GM23338 (cell line): ENCODE results near the gene BET1. TPM values are rescaled to one million over a fixed set of nuclear protein-coding genes. Genes with fewer than 3 reads are reported as not detected.
A peak's percentile ranks its signal among the peaks of the same experiment; 100 is the strongest.

Source experiments
- ATAC-seq: fragments of 200-7000 bp; cut with Tn5 transposase; 3 replicates; pipeline ENCODE4 v1.9.1; 2020
- DNase-seq: peaks from one replicate; pipeline ENCODE4 v3.0.0-alpha.2; 2015; ENCODE audit warnings: low spot score
- H2AFZ ChIP-seq: fragments of 200-600 bp; sonication (generic); 2 replicates; pipeline ENCODE4 v1.8.0; 2016; ENCODE audit warnings: antibody characterized with exemption, mild to moderate bottlenecking, moderate library complexity
- H3F3A ChIP-seq: fragments of 200-600 bp; sonication (generic); replicated peaks from 2 replicates; pipeline ENCODE4 v1.8.0; 2017; ENCODE audit warnings: antibody characterized with exemption, mixed run types, low read depth
- H3K27ac ChIP-seq: fragments of 200-600 bp; sonication (generic); 2 replicates; pipeline ENCODE4 v1.6.1; 2016; ENCODE audit warnings: low read depth
- H3K27me3 ChIP-seq: fragments of 200-600 bp; sonication (generic); 2 replicates; pipeline ENCODE4 v1.8.0; 2016; ENCODE audit warnings: mild to moderate bottlenecking, mixed run types, moderate library complexity; ENCODE audit not compliant: insufficient read depth
- H3K36me3 ChIP-seq: fragments of 200-600 bp; sonication (generic); 2 replicates; pipeline ENCODE4 v1.8.0; 2016; ENCODE audit warnings: mild to moderate bottlenecking; ENCODE audit not compliant: insufficient read depth
- H3K4me1 ChIP-seq: fragments of 200-600 bp; sonication (generic); 2 replicates; pipeline ENCODE4 v1.8.0; 2016; ENCODE audit warnings: mild to moderate bottlenecking, moderate library complexity; ENCODE audit not compliant: insufficient read depth
- H3K4me2 ChIP-seq: fragments of 200-600 bp; sonication (generic); 2 replicates; pipeline ENCODE4 v1.7.1; 2017; ENCODE audit warnings: mixed run types
- H3K4me3 ChIP-seq: fragments of 200-600 bp; sonication (generic); 2 replicates; pipeline ENCODE4 v1.6.1; 2016; ENCODE audit warnings: mixed run types
- H3K79me2 ChIP-seq: fragments of 200-600 bp; sonication (generic); replicated peaks from 2 replicates; pipeline ENCODE4 v1.8.0; 2017; ENCODE audit warnings: mild to moderate bottlenecking; ENCODE audit not compliant: insufficient read depth
- H3K9me2 ChIP-seq: fragments of 200-600 bp; sonication (generic); 2 replicates; pipeline ENCODE4 v1.8.0; 2017; ENCODE audit not compliant: insufficient read depth
- H4K20me1 ChIP-seq: fragments of 200-600 bp; sonication (generic); replicated peaks from 2 replicates; pipeline ENCODE4 v1.8.0; 2017; ENCODE audit warnings: mild to moderate bottlenecking; ENCODE audit not compliant: insufficient read depth
- H3K27ac Mint-ChIP-seq: 2 replicates; pipeline ENCODE4 v1.8.0; 2020; ENCODE audit warnings: inconsistent platforms, mild to moderate bottlenecking, moderate library complexity, mixed read lengths
- H3K27me3 Mint-ChIP-seq: 3 replicates; pipeline ENCODE4 v1.8.0; 2022; ENCODE audit warnings: low read depth, mild to moderate bottlenecking, moderate library complexity, mixed read lengths, inconsistent platforms; ENCODE audit not compliant: insufficient read depth, poor library complexity
- H3K36me3 Mint-ChIP-seq: 3 replicates; pipeline ENCODE4 v1.8.0; 2021; ENCODE audit warnings: low read depth, mild to moderate bottlenecking, inconsistent platforms, moderate library complexity, mixed read lengths
- H3K4me1 Mint-ChIP-seq: 3 replicates; pipeline ENCODE4 v1.8.0; 2020; ENCODE audit warnings: mild to moderate bottlenecking, inconsistent platforms, mixed read lengths
- H3K4me3 Mint-ChIP-seq: 3 replicates; pipeline ENCODE4 v1.8.0; 2021; ENCODE audit warnings: moderate library complexity, mild to moderate bottlenecking, inconsistent platforms, mixed read lengths
- H3K9me3 Mint-ChIP-seq: 3 replicates; pipeline ENCODE4 v1.8.0; 2020; ENCODE audit warnings: moderate library complexity, mild to moderate bottlenecking, inconsistent platforms, mixed read lengths
- CTCF ChIP-seq, 2 experiments: fragments of 200-600 bp in 1 of 2; sonication (generic) in 1 of 2; conservative IDR thresholded peaks; 2 replicates each; pipeline versions ENCODE4 v1.5.1 to v1.6.1; 2016 to 2017; ENCODE audit warnings: antibody characterized with exemption in 2 of 2, low read depth in 2 of 2, mild to moderate bottlenecking in 2 of 2, moderate library complexity in 1 of 2
- ETS1 ChIP-seq: IDR thresholded peaks from 2 replicates; pipeline ENCODE4 v1.6.1; 2016; ENCODE audit warnings: antibody characterized with exemption
- EZH2 ChIP-seq: fragments of 200-600 bp; sonication (generic); IDR thresholded peaks from one replicate; pipeline ENCODE4 v1.8.0; 2017; ENCODE audit warnings: antibody characterized with exemption, mild to moderate bottlenecking, low read depth; ENCODE audit not compliant: unreplicated experiment
- JUNB ChIP-seq: IDR thresholded peaks from one replicate; pipeline ENCODE4 v1.6.1; 2016; ENCODE audit warnings: antibody characterized with exemption; ENCODE audit not compliant: unreplicated experiment
- NANOG ChIP-seq: IDR thresholded peaks from 2 replicates; pipeline ENCODE4 v1.6.1; 2016; ENCODE audit warnings: antibody characterized with exemption, borderline replicate concordance
- REST ChIP-seq: IDR thresholded peaks from one replicate; pipeline ENCODE4 v1.6.1; 2018; ENCODE audit warnings: antibody characterized with exemption; ENCODE audit not compliant: unreplicated experiment
- ZNF114 ChIP-seq: fragments of 250-450 bp; sonication (Bioruptor Pico); IDR thresholded peaks from 2 replicates; pipeline ENCODE4 v1.5.0; 2020; ENCODE audit warnings: mild to moderate bottlenecking, moderate library complexity
- polyA plus RNA-seq: library from polyadenylated mRNA; unstranded; fragments of >200 nt; fragmentation: Nextera tagmentation; extraction: Ambion mirVana; gene quantifications from 2 replicates; pipeline ENCODE4 v1.2.1, GENCODE V29; 2016
- total RNA-seq: library from RNA; depleted of rRNA; stranded (reverse); fragments of >200 nt; shearing (Covaris generic); gene quantifications from 2 replicates; pipeline ENCODE4 v1.2.3, GENCODE V29; 2014
- TF ChIP-seq, protein P1 (sequence below): fragments of 250-450 bp; sonication (Bioruptor Pico); IDR thresholded peaks from 2 replicates; pipeline ENCODE4 v1.5.0; 2020; ENCODE audit warnings: mild to moderate bottlenecking, moderate library complexity

The BET1 gene
- total and polyA plus RNA-seq, 2 experiments from 2014 or later, result 42.2 to 69.2 TPM

DNA sequence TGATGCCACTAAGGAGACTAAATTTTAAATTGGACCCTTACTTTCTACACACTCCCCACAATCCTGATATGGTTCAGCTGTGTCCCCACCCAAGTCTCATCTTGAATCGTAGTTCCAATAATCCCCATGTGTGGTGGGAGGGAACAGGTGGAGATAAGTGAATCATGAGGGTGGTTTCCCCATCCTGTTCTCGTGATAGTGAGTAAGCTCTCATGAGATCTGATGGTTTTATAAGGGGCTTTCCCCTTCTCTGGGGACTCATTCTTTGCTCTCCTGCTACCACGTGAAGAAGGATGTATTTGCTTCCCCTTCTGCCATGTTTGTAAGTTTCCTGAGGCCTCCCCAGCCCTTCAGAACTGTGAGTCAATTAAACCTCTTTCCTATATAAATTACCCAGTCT, 18.4 kb upstream of the BET1 start:
- ATAC-seq, result no peak

More for the DNA sequence above, 18.4 kb upstream of the BET1 start:
- Histone ChIP-seq H3K27me3 (no peaks in the 10 kb centered on the region), H3K36me3 (no peaks in the 10 kb centered on the region), H3K79me2 (no peaks in the 10 kb centered on the region), H3K4me3 (no peak overlapping the region), H3K4me1 (no peaks in the 10 kb centered on the region), H3K4me2 (no peak overlapping the region), H3K9me2 (no peaks in the 10 kb centered on the region), H3F3A (no peaks in the 10 kb centered on the region), H3K27ac (no peak overlapping the region), H2AFZ (peak overlapping the region; percentile 40; the same call in 1 of the 2 replicates), H4K20me1 (no peaks in the 10 kb centered on the region)
- Mint-ChIP-seq H3K36me3 (no peaks in the 10 kb centered on the region), H3K9me3 (no peaks in the 10 kb centered on the region; the same call in 2 of the 3 replicates), H3K4me3 (no peak overlapping the region), H3K4me1 (no peaks in the 10 kb centered on the region), H3K27ac (no peak overlapping the region), H3K27me3 (no peaks in the 10 kb centered on the region)
- no peak for DNase-seq
- TF ChIP-seq NANOG (no peak), REST (no peak), CTCF (conservative IDR thresholded peaks at IDR 0.05; ENCODE audit: low read depth in 2 of 2) (no peak), ZNF114 (CRISPR knock-in tag) (no peak), JUNB (no peak), EZH2 (no peak), ETS1 (no peak)
- TF ChIP-seq, protein P1, sequence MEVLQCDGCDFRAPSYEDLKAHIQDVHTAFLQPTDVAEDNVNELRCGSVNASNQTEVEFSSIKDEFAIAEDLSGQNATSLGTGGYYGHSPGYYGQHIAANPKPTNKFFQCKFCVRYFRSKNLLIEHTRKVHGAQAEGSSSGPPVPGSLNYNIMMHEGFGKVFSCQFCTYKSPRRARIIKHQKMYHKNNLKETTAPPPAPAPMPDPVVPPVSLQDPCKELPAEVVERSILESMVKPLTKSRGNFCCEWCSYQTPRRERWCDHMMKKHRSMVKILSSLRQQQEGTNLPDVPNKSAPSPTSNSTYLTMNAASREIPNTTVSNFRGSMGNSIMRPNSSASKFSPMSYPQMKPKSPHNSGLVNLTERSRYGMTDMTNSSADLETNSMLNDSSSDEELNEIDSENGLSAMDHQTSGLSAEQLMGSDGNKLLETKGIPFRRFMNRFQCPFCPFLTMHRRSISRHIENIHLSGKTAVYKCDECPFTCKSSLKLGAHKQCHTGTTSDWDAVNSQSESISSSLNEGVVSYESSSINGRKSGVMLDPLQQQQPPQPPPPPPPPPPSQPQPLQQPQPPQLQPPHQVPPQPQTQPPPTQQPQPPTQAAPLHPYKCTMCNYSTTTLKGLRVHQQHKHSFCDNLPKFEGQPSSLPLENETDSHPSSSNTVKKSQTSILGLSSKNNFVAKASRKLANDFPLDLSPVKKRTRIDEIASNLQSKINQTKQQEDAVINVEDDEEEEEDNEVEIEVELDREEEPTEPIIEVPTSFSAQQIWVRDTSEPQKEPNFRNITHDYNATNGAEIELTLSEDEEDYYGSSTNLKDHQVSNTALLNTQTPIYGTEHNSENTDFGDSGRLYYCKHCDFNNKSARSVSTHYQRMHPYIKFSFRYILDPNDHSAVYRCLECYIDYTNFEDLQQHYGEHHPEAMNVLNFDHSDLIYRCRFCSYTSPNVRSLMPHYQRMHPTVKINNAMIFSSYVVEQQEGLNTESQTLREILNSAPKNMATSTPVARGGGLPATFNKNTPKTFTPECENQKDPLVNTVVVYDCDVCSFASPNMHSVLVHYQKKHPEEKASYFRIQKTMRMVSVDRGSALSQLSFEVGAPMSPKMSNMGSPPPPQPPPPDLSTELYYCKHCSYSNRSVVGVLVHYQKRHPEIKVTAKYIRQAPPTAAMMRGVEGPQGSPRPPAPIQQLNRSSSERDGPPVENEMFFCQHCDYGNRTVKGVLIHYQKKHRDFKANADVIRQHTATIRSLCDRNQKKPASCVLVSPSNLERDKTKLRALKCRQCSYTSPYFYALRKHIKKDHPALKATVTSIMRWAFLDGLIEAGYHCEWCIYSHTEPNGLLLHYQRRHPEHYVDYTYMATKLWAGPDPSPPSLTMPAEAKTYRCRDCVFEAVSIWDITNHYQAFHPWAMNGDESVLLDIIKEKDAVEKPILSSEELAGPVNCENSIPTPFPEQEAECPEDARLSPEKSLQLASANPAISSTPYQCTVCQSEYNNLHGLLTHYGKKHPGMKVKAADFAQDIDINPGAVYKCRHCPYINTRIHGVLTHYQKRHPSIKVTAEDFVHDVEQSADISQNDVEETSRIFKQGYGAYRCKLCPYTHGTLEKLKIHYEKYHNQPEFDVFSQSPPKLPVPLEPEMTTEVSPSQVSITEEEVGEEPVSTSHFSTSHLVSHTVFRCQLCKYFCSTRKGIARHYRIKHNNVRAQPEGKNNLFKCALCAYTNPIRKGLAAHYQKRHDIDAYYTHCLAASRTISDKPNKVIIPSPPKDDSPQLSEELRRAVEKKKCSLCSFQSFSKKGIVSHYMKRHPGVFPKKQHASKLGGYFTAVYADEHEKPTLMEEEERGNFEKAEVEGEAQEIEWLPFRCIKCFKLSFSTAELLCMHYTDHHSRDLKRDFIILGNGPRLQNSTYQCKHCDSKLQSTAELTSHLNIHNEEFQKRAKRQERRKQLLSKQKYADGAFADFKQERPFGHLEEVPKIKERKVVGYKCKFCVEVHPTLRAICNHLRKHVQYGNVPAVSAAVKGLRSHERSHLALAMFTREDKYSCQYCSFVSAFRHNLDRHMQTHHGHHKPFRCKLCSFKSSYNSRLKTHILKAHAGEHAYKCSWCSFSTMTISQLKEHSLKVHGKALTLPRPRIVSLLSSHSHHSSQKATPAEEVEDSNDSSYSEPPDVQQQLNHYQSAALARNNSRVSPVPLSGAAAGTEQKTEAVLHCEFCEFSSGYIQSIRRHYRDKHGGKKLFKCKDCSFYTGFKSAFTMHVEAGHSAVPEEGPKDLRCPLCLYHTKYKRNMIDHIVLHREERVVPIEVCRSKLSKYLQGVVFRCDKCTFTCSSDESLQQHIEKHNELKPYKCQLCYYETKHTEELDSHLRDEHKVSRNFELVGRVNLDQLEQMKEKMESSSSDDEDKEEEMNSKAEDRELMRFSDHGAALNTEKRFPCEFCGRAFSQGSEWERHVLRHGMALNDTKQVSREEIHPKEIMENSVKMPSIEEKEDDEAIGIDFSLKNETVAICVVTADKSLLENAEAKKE (CRISPR knock-in tag), result no peak
